ENCODE measurements around the gene KCNQ5.

Gene KCNQ5

DNA sequence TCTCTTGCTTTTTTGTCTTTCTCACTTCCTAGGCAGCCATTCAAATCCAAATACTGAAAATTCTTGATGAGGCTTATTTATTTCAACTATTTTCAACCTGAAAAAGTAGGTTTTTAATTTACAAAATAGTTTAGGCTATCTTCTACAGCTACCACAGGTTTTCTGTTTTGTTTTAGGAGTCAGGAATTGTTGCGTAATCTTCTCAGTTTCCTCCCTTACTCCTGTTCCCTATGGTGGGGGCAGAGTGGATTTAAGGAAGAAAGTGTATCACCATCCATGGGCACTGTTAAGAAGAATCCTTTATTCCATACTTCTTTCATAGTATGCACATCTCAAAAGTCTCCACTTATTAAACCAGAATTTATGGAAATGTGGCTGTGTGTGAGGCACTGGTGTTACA, 421.0 kb downstream of the KCNQ5 start:
- no peak for DNase-seq (ENCODE audit: extremely low read depth in 1 of 2, low read depth in 1 of 2)

DNA sequence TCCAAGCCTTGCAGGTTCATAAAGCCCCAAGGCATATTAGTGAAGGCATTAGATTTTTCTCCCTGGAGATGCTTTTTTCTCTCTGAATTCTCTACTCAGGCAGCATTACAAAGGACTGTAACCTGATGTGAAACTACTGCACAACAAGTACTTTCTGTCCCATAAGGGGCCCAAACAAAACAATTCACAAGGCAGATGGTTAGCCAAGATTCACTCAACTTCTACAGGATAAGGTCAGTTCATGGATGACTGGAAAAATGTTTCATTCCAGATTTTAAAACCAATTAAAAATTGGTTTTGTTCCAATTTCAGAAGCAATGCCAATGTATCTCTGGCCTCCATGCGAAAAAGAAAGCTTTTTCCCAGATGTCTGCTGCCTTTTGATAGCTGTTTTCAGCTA, 421.6 kb downstream of the KCNQ5 start:
- DNase-seq (ENCODE audit: extremely low read depth in 1 of 2, low read depth in 1 of 2): no peak

DNA sequence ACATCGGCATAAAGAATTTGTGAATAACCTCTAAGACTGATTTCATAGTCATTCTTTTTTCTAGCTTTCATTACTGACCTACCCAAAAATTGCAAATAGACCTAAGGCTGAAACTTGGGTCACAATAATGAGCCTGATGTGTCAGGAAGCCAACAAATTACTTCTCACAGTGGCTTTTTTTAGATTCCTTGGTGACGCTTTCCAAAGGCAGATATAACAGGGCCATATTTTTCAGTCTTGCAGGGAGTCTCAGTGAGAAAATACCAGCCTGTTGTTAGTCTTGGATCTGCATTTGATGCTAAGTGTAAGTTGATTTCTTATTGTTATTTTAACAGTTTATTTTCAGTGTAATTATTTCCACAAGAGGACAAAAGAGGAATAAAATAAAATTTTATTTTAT, 423.7 kb downstream of the KCNQ5 start:
- no peak for DNase-seq (ENCODE audit: extremely low read depth in 1 of 2, low read depth in 1 of 2)

GRCh38 chr6:73047801-73048200, 425.9 kb downstream of the KCNQ5 start:
- DNase-seq (ENCODE audit: extremely low read depth in 1 of 2, low read depth in 1 of 2): no peak

- DNase-seq (ENCODE audit: extremely low read depth in 1 of 2, low read depth in 1 of 2): no peak
These were observed 428.2 kb downstream of the KCNQ5 start for GRCh38 chr6:73049971-73050594.

DNA sequence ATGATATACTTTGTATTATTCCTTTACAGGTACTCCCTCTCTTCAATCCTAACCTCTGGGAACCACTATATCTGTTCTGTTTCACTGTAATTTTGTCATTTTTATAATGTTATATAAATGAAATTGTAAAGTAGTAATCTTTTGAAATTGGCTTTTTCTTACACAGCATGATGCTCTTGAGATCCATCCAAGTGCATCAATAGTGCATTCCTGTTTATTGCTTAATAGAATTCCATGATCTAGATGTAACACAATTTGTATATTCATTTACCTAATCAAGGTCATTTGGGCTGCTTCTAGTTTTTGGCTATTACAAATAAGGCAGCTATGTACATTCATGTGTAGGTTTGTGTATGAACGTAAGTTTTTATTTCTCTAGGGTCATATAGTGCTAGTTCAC, 428.8 kb downstream of the KCNQ5 start:
- no peak for DNase-seq (ENCODE audit: extremely low read depth in 1 of 2, low read depth in 1 of 2)

- DNase-seq (ENCODE audit: extremely low read depth in 1 of 2, low read depth in 1 of 2): no peak
These were observed 429.3 kb downstream of the KCNQ5 start for GRCh38 chr6:73051147-73051546.

DNA sequence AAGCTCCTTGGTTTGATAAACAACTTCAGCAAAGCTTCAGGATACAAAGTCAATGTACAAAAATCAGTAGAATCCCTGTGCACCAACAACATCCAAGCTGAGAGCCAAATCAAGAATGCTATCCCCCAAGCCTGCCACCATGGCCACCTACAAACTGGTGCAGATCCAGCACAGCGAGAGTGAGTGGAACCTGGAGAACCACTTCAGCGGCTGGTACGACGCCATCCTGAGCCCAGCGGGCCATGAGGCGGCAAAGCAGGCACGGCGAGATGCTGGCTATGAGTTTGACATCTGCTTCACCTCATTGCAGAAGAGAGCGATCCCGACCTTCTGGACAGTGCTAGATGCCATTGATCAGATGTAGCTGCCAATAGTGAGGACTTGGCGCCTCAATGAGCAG, 433.1 kb downstream of the KCNQ5 start:
- DNase-seq (ENCODE audit: extremely low read depth in 1 of 2, low read depth in 1 of 2): no peak

DNA sequence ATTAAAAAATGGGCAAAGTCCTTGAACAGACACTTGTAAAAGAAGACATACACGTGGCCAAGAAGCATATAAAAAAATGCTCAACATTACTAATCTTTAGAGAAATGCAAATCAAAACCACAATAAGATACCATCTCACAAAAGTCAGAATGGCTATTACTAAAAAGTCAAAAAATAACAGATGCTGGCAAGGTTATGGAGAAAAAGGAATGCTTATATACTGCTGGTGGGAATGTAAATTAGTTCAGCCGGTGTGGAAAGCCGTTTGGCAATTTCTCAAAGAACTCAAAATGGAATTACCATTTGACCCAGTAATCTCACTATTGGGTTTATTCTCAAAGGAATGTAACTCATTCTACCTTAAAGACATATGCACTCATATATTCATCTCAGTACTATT, 436.9 kb downstream of the KCNQ5 start:
- DNase-seq (ENCODE audit: extremely low read depth in 1 of 2, low read depth in 1 of 2): no peak

DNA sequence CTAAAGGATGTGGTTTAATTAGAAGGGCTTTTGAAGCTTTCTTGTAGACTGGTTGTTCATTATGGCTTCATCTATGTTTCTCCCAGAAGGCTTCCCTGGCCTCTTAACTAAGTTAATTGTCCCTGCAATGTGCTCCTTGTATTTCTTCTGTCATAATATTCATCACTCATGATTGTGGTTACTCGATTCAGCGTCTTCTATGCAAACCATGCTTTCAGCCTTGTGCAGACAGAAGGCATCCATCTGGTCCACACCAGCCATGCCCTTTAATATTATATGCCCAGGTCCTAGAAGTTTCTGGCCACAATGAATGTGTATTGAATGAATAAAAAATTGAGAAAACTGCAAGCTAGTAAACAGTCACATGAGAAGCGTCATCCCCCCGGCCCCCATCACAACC, 440.3 kb downstream of the KCNQ5 start:
- DNase-seq (ENCODE audit: extremely low read depth in 1 of 2, low read depth in 1 of 2): no peak

- no peak for DNase-seq (ENCODE audit: extremely low read depth in 1 of 2, low read depth in 1 of 2)
These were observed 441.0 kb downstream of the KCNQ5 start for GRCh38 chr6:73062837-73063236.

- DNase-seq (ENCODE audit: extremely low read depth in 1 of 2, low read depth in 1 of 2): no peak
These were observed 442.4 kb downstream of the KCNQ5 start for GRCh38 chr6:73064266-73064665.

GRCh38 chr6:73073238-73073637, 451.4 kb downstream of the KCNQ5 start:
- no peak for DNase-seq (ENCODE audit: extremely low read depth in 1 of 2, low read depth in 1 of 2)

DNA sequence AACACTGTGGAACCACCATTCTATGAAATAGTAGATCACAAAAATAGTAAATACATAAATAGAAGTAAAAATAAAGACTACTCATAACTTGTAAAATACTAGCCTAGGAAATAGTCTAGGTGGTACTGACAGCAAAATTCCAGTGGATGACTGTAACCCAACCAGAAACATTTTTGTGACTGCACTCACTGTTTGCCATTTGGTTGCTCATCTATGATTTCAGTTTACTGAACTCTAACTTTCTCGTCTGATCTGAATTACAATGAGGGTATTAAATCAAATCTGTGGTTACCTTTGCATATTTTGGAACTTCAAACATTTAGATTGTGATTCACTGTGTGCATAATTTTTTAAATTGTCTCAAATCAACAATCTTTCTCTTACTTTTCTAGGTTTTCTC, 452.3 kb downstream of the KCNQ5 start:
- no peak for DNase-seq (ENCODE audit: extremely low read depth in 1 of 2, low read depth in 1 of 2)

DNA sequence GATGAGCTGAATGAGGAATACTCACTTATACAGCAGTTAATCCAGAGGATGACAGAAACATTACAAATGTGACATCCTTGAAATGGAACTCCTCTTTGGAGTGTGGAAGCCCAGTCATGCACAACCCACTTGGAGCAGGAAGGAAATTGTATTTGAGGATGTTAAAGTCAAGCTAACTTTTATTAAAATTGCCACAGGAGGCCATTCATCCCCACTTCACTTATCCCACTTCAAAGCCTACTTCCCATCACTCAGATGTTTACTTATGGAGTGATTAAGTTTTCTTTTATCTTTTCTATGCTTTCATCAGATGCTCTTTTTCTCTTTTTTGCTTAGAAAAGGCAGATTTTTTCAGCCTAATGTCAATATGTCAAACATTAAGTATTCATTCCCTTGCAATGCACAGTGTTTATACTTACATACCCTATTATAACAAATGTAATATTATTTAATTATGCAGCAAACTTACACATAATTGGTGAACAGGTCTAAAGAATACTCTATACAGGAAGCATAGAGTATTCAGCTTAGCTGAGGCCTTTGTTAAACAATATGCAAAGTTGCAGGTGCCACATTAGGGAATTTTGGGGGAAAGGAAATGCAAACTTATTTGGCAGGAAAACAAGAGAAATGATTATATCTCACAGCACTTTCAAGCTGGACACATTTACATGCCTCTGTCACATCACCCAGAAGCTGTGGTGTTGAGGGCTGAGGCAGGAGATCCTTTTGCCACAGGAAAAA, 454.5 kb downstream of the KCNQ5 start:
- no peak for DNase-seq (ENCODE audit: extremely low read depth in 1 of 2, low read depth in 1 of 2)

DNA sequence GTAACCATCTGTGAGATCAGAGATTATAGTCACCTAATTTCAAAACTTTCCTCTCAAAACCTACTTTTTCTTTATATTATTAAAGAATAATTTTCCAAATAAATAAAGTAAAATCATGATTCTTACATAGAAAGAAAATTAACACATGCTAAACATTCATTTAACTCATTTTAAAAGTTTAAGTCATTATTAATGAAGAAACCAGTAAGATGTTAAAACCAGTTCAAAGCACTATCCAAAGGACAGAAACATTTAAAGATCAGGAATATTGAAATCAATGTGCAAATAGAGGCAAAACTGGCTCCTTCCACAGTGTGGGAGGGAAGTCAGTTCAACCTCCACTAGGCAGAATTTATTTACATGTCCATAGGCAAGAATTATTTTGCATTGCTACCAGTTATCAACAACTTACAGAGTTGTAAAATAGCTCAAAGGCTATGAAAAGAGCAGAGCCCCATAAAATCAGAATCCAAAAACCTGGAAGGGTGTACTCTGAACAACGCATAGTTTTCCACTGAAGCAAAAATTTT, 456.5 kb downstream of the KCNQ5 start:
- DNase-seq (ENCODE audit: extremely low read depth in 1 of 2, low read depth in 1 of 2): no peak

- DNase-seq (ENCODE audit: extremely low read depth in 1 of 2, low read depth in 1 of 2): no peak
These were observed 457.2 kb downstream of the KCNQ5 start for GRCh38 chr6:73078908-73079610.

DNA sequence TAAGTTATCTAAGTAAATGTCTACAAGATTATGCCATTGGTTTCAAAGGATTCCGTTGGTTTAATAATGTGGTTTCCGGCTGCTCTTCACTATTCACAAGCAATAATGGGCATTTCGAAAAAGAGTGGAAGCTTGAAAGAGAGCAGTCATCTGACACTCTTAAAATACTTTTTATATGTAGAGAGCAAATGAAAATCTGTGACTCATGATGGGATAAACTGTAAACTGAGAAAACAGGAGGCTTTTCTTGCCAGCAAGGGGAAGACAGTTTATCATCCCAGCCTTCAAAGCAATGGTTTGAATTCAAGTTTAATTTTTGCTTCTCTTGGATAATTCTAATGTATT, 457.7 kb downstream of the KCNQ5 start:
- DNase-seq (ENCODE audit: extremely low read depth in 1 of 2, low read depth in 1 of 2): no peak

DNA sequence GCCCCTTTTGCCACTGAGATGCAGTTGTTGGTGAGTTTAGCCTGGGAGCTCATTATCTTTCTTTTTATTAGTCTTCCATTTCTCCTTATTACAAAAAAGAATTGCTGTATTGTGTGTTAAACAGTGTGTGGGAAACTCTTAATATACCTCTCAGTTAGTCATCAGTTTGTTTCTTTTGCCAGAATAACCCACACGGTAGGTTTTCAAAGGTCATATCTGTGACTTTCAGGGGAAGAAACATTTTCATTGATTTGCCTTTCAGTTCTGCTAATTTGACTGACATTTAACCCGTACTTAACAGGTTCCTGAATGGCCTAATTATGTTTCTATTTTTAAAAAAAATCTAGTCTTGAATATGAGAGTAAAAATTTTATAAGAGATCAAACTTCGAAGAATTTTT, 458.1 kb downstream of the KCNQ5 start:
- DNase-seq (ENCODE audit: extremely low read depth in 1 of 2, low read depth in 1 of 2): no peak

DNA sequence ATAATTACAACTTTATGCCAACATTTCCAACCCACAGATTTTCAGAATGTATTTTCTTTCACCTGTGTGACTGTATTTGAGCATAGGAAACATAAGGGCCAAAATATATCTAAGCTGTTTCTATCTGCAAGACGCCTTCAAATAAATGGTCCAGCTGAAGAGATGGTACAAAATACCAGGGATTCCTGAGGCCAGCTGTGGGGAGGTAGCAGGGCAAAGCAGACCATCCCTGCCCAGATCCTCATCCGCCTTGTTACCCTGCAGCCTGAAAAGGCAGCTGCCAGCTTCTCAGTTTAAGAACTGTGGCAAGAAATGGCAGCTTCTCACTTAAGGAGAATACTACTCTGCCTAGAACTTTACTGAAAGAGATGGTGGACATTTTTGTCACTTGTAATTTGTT, 460.1 kb downstream of the KCNQ5 start:
- no peak for DNase-seq (ENCODE audit: extremely low read depth in 1 of 2, low read depth in 1 of 2)

DNA sequence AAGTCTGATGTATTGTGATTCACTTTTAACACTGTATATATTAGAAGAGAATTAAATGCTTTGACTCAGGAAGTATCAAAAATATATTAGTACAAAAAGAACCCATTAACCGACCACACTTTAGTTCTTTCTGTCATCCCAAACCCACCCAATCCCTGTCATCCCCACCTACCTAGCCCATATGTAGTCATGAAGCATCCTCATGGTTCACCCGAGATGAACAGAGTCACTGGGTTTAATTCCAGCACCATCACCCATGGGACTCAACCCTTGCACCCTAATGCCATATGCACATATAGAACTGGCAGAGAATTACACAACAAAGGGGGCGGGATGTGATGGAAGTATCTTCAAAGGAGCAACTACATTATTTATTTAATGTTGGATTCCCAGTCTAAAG, 462.0 kb downstream of the KCNQ5 start:
- DNase-seq (ENCODE audit: extremely low read depth in 1 of 2, low read depth in 1 of 2): no peak

DNA sequence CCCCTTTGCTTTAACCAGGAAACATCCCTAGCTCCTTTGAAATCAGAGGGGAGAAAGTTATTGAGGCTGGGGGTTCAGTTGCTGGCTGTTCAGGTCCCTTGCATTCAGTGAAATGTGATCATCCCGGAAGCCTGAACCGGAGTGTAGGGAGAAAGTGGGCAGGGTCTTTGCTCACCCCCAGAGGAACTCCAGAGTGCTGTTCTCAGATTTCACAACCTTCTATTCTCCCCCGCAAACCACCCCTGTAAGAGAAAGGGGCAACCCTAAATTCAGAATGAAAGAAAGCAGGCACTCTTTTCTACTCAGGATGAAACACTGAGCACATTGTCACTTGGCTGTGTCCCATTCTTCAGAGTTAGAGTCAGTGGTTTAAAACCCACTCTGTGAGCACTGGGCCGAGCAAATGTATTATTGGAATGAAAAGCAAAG, 463.6 kb downstream of the KCNQ5 start:
- DNase-seq (ENCODE audit: extremely low read depth in 1 of 2, low read depth in 1 of 2): no peak
